NB4 (cell line): ENCODE measurements around the gene MPRIP.

Experiments used
- MYC ChIP-seq: IDR thresholded peaks from 2 replicates; pipeline ENCODE4 v1.6.1; 2011; ENCODE audit warnings: low read depth, low read length
- POLR2A ChIP-seq: IDR thresholded peaks from 2 replicates; pipeline ENCODE4 v1.6.1; 2011; ENCODE audit warnings: mild to moderate bottlenecking; ENCODE audit not compliant: insufficient read length; ENCODE audit errors: extremely low read depth
- TF ChIP-seq, protein P1 (sequence below): IDR thresholded peaks from one replicate; pipeline ENCODE4 v1.5.1; 2012; ENCODE audit warnings: low read depth, low read length

DNA sequence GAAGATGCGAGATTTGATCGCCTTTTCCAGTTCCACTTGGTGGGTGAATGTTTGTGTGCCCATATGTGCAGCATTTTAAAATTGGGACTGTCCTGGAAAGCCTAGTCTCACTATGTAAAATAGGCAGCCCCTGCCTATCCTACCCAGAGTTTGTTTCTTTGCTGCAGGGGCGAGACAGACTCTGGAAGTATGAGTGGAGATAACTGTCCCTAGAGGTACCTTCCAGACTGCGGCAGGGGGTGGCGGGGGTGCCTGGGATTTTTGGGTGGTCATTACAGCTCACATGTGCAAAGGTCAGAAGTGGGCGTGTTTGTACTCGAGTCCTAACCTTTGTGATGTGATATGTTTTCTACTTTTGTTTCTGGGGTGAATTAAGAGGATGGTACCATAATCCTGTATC is 36.6 kb downstream of the MPRIP start:
- no peak for TF ChIP-seq POLR2A
- TF ChIP-seq, protein P1, sequence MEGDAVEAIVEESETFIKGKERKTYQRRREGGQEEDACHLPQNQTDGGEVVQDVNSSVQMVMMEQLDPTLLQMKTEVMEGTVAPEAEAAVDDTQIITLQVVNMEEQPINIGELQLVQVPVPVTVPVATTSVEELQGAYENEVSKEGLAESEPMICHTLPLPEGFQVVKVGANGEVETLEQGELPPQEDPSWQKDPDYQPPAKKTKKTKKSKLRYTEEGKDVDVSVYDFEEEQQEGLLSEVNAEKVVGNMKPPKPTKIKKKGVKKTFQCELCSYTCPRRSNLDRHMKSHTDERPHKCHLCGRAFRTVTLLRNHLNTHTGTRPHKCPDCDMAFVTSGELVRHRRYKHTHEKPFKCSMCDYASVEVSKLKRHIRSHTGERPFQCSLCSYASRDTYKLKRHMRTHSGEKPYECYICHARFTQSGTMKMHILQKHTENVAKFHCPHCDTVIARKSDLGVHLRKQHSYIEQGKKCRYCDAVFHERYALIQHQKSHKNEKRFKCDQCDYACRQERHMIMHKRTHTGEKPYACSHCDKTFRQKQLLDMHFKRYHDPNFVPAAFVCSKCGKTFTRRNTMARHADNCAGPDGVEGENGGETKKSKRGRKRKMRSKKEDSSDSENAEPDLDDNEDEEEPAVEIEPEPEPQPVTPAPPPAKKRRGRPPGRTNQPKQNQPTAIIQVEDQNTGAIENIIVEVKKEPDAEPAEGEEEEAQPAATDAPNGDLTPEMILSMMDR, result no peak
- no peak for TF ChIP-seq MYC
